HS-5 (cell line): ENCODE measurements around the gene JARID2.
"Not testable (repeated sequence)": the region's sequence is repeated elsewhere in the genome, so short reads cannot be mapped to it uniquely, and the experiment has no call there.

ENCODE experiments used
- DNase-seq: peaks from one replicate; pipeline ENCODE4 v3.0.0-alpha.2; 2012; ENCODE audit warnings: low read depth

JARID2 gene

GRCh38 chr6:15523679-15524630 lies 278.1 kb downstream of the JARID2 start:
- DNase-seq = no peak

- DNase-seq = no peak
These were observed 279.1 kb downstream of the JARID2 start for GRCh38 chr6:15524861-15525401.

- DNase-seq = no peak
These were observed 280.4 kb downstream of the JARID2 start for GRCh38 chr6:15526212-15526701.

- DNase-seq = no peak
These were observed 282.2 kb downstream of the JARID2 start for GRCh38 chr6:15527838-15528617.

- DNase-seq = no peak
These were observed 283.0 kb downstream of the JARID2 start for GRCh38 chr6:15528870-15529269.

- no peak for DNase-seq
These were observed 284.5 kb downstream of the JARID2 start for GRCh38 chr6:15530411-15530810.

GRCh38 chr6:15531973-15532372 lies 286.1 kb downstream of the JARID2 start:
- DNase-seq = no peak

GRCh38 chr6:15533379-15534026 lies 287.6 kb downstream of the JARID2 start:
- DNase-seq = no peak

- no peak for DNase-seq
These were observed 289.1 kb downstream of the JARID2 start for GRCh38 chr6:15534974-15535373.

- no peak for DNase-seq
These were observed 289.8 kb downstream of the JARID2 start for GRCh38 chr6:15535495-15536197.

- DNase-seq = no peak
These were observed 290.5 kb downstream of the JARID2 start for GRCh38 chr6:15536198-15536955.

GRCh38 chr6:15538106-15538505 lies 292.2 kb downstream of the JARID2 start:
- DNase-seq = no peak

- no peak for DNase-seq
These were observed 293.1 kb downstream of the JARID2 start for GRCh38 chr6:15538766-15539495.

- no peak for DNase-seq
These were observed 293.9 kb downstream of the JARID2 start for GRCh38 chr6:15539722-15540270.

GRCh38 chr6:15543332-15543917 lies 297.6 kb downstream of the JARID2 start:
- not testable (repeated sequence) for DNase-seq

GRCh38 chr6:15544321-15544900 lies 298.5 kb downstream of the JARID2 start:
- DNase-seq = no peak

- no peak for DNase-seq
These were observed 300.7 kb downstream of the JARID2 start for GRCh38 chr6:15546591-15546990.

GRCh38 chr6:15547400-15547799 lies 301.5 kb downstream of the JARID2 start:
- DNase-seq = no peak

- DNase-seq = no peak
These were observed 303.5 kb downstream of the JARID2 start for GRCh38 chr6:15549371-15549770.
